DND-41 (cell line): ENCODE data around the gene NAA80.

ENCODE experiments used
- ATAC-seq: fragments of 200-7000 bp; cut with Tn5 transposase; 3 replicates; pipeline ENCODE4 v1.9.1; 2021; ENCODE audit warnings: low read depth; ENCODE audit not compliant: insufficient read depth
- DNase-seq: peaks from one replicate; pipeline ENCODE4 v3.0.0-alpha.2; 2020
- H2AFZ ChIP-seq: 2 replicates; pipeline ENCODE4 v1.6.0; 2012; ENCODE audit warnings: low read depth, low read length
- H3K27ac ChIP-seq: 2 replicates; pipeline ENCODE4 v1.5.1; 2012; ENCODE audit warnings: low read length, inconsistent platforms
- H3K27me3 ChIP-seq: fragments of 200-600 bp; sonication (generic); 2 replicates; pipeline ENCODE4 v1.6.0; 2012; ENCODE audit warnings: low read length, mild to moderate bottlenecking, inconsistent platforms; ENCODE audit not compliant: insufficient read depth, poor library complexity
- H3K36me3 ChIP-seq: 2 replicates; pipeline ENCODE4 v1.5.1; 2012; ENCODE audit warnings: low read length, inconsistent platforms; ENCODE audit not compliant: insufficient read depth
- H3K4me1 ChIP-seq: 2 replicates; pipeline ENCODE4 v1.5.1; 2012; ENCODE audit warnings: mild to moderate bottlenecking, low read length; ENCODE audit not compliant: insufficient read depth
- H3K4me2 ChIP-seq: 2 replicates; pipeline ENCODE4 v1.6.0; 2012; ENCODE audit warnings: mild to moderate bottlenecking, moderate library complexity, low read length, inconsistent platforms; ENCODE audit not compliant: insufficient read depth
- H3K4me3 ChIP-seq, 2 experiments: fragments of 200-600 bp in 1 of 2; shearing (Covaris generic) in 1 of 2; 2 replicates each; pipeline ENCODE4 v1.5.1; 2012 to 2016; ENCODE audit warnings: inconsistent platforms in 2 of 2, low read length in 2 of 2, mild to moderate bottlenecking in 2 of 2, low read depth in 1 of 2, moderate library complexity in 1 of 2
- H3K79me2 ChIP-seq: 2 replicates; pipeline ENCODE4 v1.6.0; 2012; ENCODE audit warnings: low read length, inconsistent platforms; ENCODE audit not compliant: insufficient read depth
- H3K9ac ChIP-seq: 2 replicates; pipeline ENCODE4 v1.6.0; 2012; ENCODE audit warnings: low read depth, mild to moderate bottlenecking, inconsistent platforms, low read length, moderate library complexity
- H3K9me3 ChIP-seq: 2 replicates; pipeline ENCODE4 v1.5.1; 2012; ENCODE audit warnings: low read length, moderate library complexity, mild to moderate bottlenecking, inconsistent platforms; ENCODE audit not compliant: insufficient read depth, severe bottlenecking
- H4K20me1 ChIP-seq: 2 replicates; pipeline ENCODE4 v1.6.0; 2012; ENCODE audit warnings: low read length; ENCODE audit not compliant: insufficient read depth
- EZH2 ChIP-seq: IDR thresholded peaks from 3 replicates; pipeline ENCODE4 v1.6.1; 2012; ENCODE audit warnings: borderline replicate concordance, low read depth, mild to moderate bottlenecking, moderate library complexity, low read length, inconsistent platforms; ENCODE audit not compliant: severe bottlenecking
- TF ChIP-seq, protein P1 (sequence below): IDR thresholded peaks from 2 replicates; pipeline ENCODE4 v1.5.1; 2012; ENCODE audit warnings: borderline replicate concordance, low read length, moderate library complexity, mild to moderate bottlenecking; ENCODE audit not compliant: poor library complexity, severe bottlenecking; ENCODE audit errors: extremely low read depth

The NAA80 gene

GRCh38 chr3:50251220-50251619 is 48.0 kb downstream of the NAA80 start:
- Histone ChIP-seq H3K9ac (no peak overlapping the region), H3K79me2 (peaks cover 73% of the 10 kb centered on the region), H3K4me2 (no peak overlapping the region), H3K4me1 (peaks cover 15% of the 10 kb centered on the region), H3K9me3 (no peaks in the 10 kb centered on the region), H3K4me3 (no peak overlapping the region), H3K27ac (no peak overlapping the region; the same call in 1 of the 2 replicates), H4K20me1 (peaks cover 87% of the 10 kb centered on the region), H2AFZ (no peak overlapping the region), H3K36me3 (peaks cover 90% of the 10 kb centered on the region), H3K27me3 (no peaks in the 10 kb centered on the region)
- no peak for DNase-seq
- TF ChIP-seq EZH2, result no peak
- TF ChIP-seq, protein P1, sequence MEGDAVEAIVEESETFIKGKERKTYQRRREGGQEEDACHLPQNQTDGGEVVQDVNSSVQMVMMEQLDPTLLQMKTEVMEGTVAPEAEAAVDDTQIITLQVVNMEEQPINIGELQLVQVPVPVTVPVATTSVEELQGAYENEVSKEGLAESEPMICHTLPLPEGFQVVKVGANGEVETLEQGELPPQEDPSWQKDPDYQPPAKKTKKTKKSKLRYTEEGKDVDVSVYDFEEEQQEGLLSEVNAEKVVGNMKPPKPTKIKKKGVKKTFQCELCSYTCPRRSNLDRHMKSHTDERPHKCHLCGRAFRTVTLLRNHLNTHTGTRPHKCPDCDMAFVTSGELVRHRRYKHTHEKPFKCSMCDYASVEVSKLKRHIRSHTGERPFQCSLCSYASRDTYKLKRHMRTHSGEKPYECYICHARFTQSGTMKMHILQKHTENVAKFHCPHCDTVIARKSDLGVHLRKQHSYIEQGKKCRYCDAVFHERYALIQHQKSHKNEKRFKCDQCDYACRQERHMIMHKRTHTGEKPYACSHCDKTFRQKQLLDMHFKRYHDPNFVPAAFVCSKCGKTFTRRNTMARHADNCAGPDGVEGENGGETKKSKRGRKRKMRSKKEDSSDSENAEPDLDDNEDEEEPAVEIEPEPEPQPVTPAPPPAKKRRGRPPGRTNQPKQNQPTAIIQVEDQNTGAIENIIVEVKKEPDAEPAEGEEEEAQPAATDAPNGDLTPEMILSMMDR, result no peak
- ATAC-seq, result no peak

DNA sequence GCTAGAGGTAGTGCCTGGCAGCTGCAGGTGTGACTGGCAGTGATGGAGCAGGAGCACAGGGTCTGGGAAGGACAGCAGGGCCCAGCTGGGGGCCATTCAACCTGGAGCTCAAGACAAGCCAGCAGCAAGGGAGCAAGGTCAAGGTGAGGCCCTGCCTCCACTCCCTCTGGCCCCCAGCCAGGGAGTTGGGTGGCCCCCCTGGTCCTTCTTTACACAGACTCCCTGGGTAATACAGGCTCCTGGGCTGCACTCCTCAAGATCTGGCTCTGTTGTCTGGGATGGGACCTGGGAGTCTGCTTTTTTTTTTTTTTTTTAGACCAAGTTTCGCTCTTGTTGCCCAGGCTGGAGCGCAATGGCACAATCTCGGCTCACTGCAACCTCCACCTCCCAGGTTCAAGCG is 48.7 kb downstream of the NAA80 start:
- Histone ChIP-seq H3K27me3 (no peaks in the 10 kb centered on the region), H3K79me2 (peaks cover 80% of the 10 kb centered on the region), H2AFZ (no peak overlapping the region), H3K27ac (no peak overlapping the region), H3K4me3 (no peak overlapping the region), H4K20me1 (peaks cover 92% of the 10 kb centered on the region), H3K36me3 (peaks cover 88% of the 10 kb centered on the region), H3K9ac (no peak overlapping the region), H3K4me2 (no peak overlapping the region), H3K9me3 (no peaks in the 10 kb centered on the region), H3K4me1 (peaks cover 22% of the 10 kb centered on the region)
- ATAC-seq, result no peak
- no peak for DNase-seq
- TF ChIP-seq EZH2, result no peak
- TF ChIP-seq, protein P1, result no peak

- DNase-seq, result no peak
- no peak overlapping the region for H3K4me3 ChIP-seq
- H3K4me2 ChIP-seq, result no peak overlapping the region
- peaks cover 89% of the 10 kb centered on the region for H4K20me1 ChIP-seq
- H3K36me3 ChIP-seq, result peaks cover 82% of the 10 kb centered on the region
- no peak overlapping the region for H3K9ac ChIP-seq
- peaks cover 87% of the 10 kb centered on the region for H3K79me2 ChIP-seq
- no peak overlapping the region for H2AFZ ChIP-seq
- TF ChIP-seq EZH2, result no peak
- TF ChIP-seq, protein P1, result no peak
- H3K4me1 ChIP-seq, result peaks cover 31% of the 10 kb centered on the region
- no peak overlapping the region for H3K27ac ChIP-seq
- no peak for ATAC-seq
- H3K9me3 ChIP-seq, result no peaks in the 10 kb centered on the region
- no peaks in the 10 kb centered on the region for H3K27me3 ChIP-seq
Measured at GRCh38 chr3:50249457-50249856, 49.7 kb downstream of the NAA80 start.

GRCh38 chr3:50248387-50248786 is 50.8 kb downstream of the NAA80 start:
- Histone ChIP-seq H3K9me3 (no peaks in the 10 kb centered on the region), H3K9ac (no peak overlapping the region), H3K27ac (no peak overlapping the region; the same call in 1 of the 2 replicates), H3K27me3 (no peaks in the 10 kb centered on the region), H4K20me1 (peaks cover 88% of the 10 kb centered on the region), H3K79me2 (peaks cover 93% of the 10 kb centered on the region), H3K36me3 (peaks cover 79% of the 10 kb centered on the region), H2AFZ (no peak overlapping the region), H3K4me2 (no peak overlapping the region), H3K4me1 (peaks cover 34% of the 10 kb centered on the region), H3K4me3 (no peak overlapping the region)
- ATAC-seq, result no peak
- DNase-seq, result no peak
- TF ChIP-seq, protein P1, result no peak
- TF ChIP-seq EZH2, result no peak
